Measurements from ENCODE around the gene SMURF2. TPM values are rescaled to one million over a fixed set of nuclear protein-coding genes. Genes with fewer than 3 reads are reported as not detected.
"Not testable (repeated sequence)": the region's sequence is repeated elsewhere in the genome, so short reads cannot be mapped to it uniquely, and the experiment has no call there.

The SMURF2 gene
- total RNA-seq, 1 donor from 2014 or later = 78.5 TPM

- no peak for DNase-seq
Measured at GRCh38 chr17:64596439-64596838, 65.7 kb downstream of the SMURF2 start.

- no peak for DNase-seq
Measured at GRCh38 chr17:64591944-64592343, 70.2 kb downstream of the SMURF2 start.

GRCh38 chr17:64585146-64585545 is 77.0 kb downstream of the SMURF2 start:
- no peak for DNase-seq

- DNase-seq = no peak
Measured at GRCh38 chr17:64583038-64583437, 79.1 kb downstream of the SMURF2 start.

- no peak for DNase-seq
Measured at GRCh38 chr17:64580384-64581315, 81.5 kb downstream of the SMURF2 start.

GRCh38 chr17:64579917-64580316 is 82.2 kb downstream of the SMURF2 start:
- no peak for DNase-seq

- not testable (repeated sequence) for DNase-seq
Measured at GRCh38 chr17:64577025-64577424, 85.1 kb downstream of the SMURF2 start.

- DNase-seq = no peak
Measured at GRCh38 chr17:64575431-64575830, 86.7 kb downstream of the SMURF2 start.

- DNase-seq = no peak
Measured at GRCh38 chr17:64574646-64575045, 87.5 kb downstream of the SMURF2 start.

GRCh38 chr17:64573214-64573613 is 88.9 kb downstream of the SMURF2 start:
- no peak for DNase-seq

- no peak for DNase-seq
Measured at GRCh38 chr17:64572682-64573154, 89.4 kb downstream of the SMURF2 start.

- no peak for DNase-seq
Measured at GRCh38 chr17:64571746-64572145, 90.4 kb downstream of the SMURF2 start.

- DNase-seq = no peak
Measured at GRCh38 chr17:64565563-64565962, 96.5 kb downstream of the SMURF2 start.

GRCh38 chr17:64564098-64564497 is 98.0 kb downstream of the SMURF2 start:
- no peak for DNase-seq

GRCh38 chr17:64555281-64555680 is 106.8 kb downstream of the SMURF2 start:
- no peak for DNase-seq

- DNase-seq = no peak
Measured at GRCh38 chr17:64554028-64554637, 108.0 kb downstream of the SMURF2 start.

- DNase-seq = no peak
Measured at GRCh38 chr17:64551461-64551860, 110.6 kb downstream of the SMURF2 start.

- DNase-seq = no peak
Measured at GRCh38 chr17:64547319-64547718, 114.8 kb downstream of the SMURF2 start.

- peak; percentile 13 for DNase-seq
Measured at GRCh38 chr17:64546716-64547115, 115.4 kb downstream of the SMURF2 start.

- no peak for DNase-seq
Measured at GRCh38 chr17:64544742-64545141, 117.4 kb downstream of the SMURF2 start.

GRCh38 chr17:64540118-64540776 is 121.9 kb downstream of the SMURF2 start:
- DNase-seq = no peak

GRCh38 chr17:64538508-64539130 is 123.5 kb downstream of the SMURF2 start:
- no peak for DNase-seq

- no peak for DNase-seq
Measured at GRCh38 chr17:64537488-64537887, 124.6 kb downstream of the SMURF2 start.
